Kidney (tissue), 14 donors: ENCODE data around the gene CDH13. TPM values are rescaled to one million over a fixed set of nuclear protein-coding genes. Genes with fewer than 3 reads are reported as not detected.

Source experiments
- DNase-seq, 5 donors: peaks; one replicate each; pipeline ENCODE4 v3.0.0-alpha.2; 2013 to 2020
- FAIRE-seq: peaks from 2 replicates; lab custom pipeline; 2012; peaks lifted over from hg19 to GRCh38; lab: Jason Lieb, UNC
- H3K27ac ChIP-seq, 2 donors: one replicate each; pipeline ENCODE4 v1.7.0; 2013; ENCODE audit warnings: low read depth in 2 of 2, low read length in 2 of 2, inconsistent platforms in 1 of 2
- H3K27me3 ChIP-seq: one replicate; pipeline ENCODE4 v1.7.1; 2013; ENCODE audit warnings: low read length, inconsistent platforms; ENCODE audit not compliant: control insufficient read depth, insufficient read depth
- H3K36me3 ChIP-seq, 3 donors: one replicate each; pipeline versions ENCODE4 v1.7.0 to v1.7.1; 2013; ENCODE audit warnings: low read length in 3 of 3, control low read depth in 1 of 3, inconsistent platforms in 1 of 3; ENCODE audit not compliant: insufficient read depth in 3 of 3, control insufficient read depth in 2 of 3
- H3K4me1 ChIP-seq, 3 donors: one replicate each; pipeline versions ENCODE4 v1.7.0 to v1.7.1; 2013; ENCODE audit warnings: low read length in 3 of 3, inconsistent platforms in 1 of 3, low read depth in 1 of 3; ENCODE audit not compliant: control insufficient read depth in 2 of 3, insufficient read depth in 2 of 3
- H3K4me3 ChIP-seq, 3 donors: one replicate each; pipeline versions ENCODE4 v1.7.0 to v1.8.1; 2013; ENCODE audit warnings: low read length in 3 of 3, control low read depth in 1 of 3, inconsistent platforms in 1 of 3
- H3K9ac ChIP-seq, 3 donors: one replicate each; pipeline versions ENCODE4 v1.7.0 to v1.7.1; 2013; ENCODE audit warnings: low read length in 3 of 3, control low read depth in 1 of 3, inconsistent platforms in 1 of 3
- H3K9me3 ChIP-seq, 3 donors: one replicate each; pipeline versions ENCODE4 v1.7.0 to v1.7.1; 2013; ENCODE audit warnings: low read length in 3 of 3, control low read depth in 1 of 3, inconsistent platforms in 1 of 3; ENCODE audit not compliant: control insufficient read depth in 2 of 3, insufficient read depth in 1 of 3
- CTCF ChIP-seq: IDR thresholded peaks from 3 replicates; pipeline ENCODE4 v1.5.1; 2012; ENCODE audit warnings: mild to moderate bottlenecking, moderate library complexity, borderline replicate concordance; ENCODE audit not compliant: insufficient read depth; ENCODE audit errors: extremely low read depth
- intact Hi-C: fragments of 100-400 bp; cut with DNase I; formaldehyde crosslinking; loops from one replicate; pipeline ENCODE4 v1.11.1; 2022
- polyA plus RNA-seq: library from polyadenylated mRNA; stranded (reverse); fragments of 350-450 nt; fragmentation: Illumina TruSeq; extraction: RNeasy Lipid Tissue Mini Kit (QIAGEN cat#74804); gene quantifications from one replicate; pipeline ENCODE4 v1.2.3, GENCODE V29; 2014; ENCODE audit warnings: low read depth, low replicate concordance; ENCODE audit not compliant: insufficient read depth
- total RNA-seq: library from RNA; stranded (reverse); fragmentation: NEBNext Ultra II Directional; extraction: Animal tissue kit (Norgen Biotek cat#: 25700); gene quantifications from one replicate; pipeline ENCODE4 v1.2.1, GENCODE V29; 2021
- donor health status: control.
- donor health status: control.
- donor health status: control.
- donor health status: control.
- donor health status: control.
- donor health status: DM: yes; HTN: yes; CAD: no.
- donor health status: Normal renal cell carcinoma (clear cell type).

The CDH13 gene
- total and polyA plus RNA-seq, 2 donors from 2014 or later = 4.8 to 13.8 TPM

- FAIRE-seq (no peak), DNase-seq (no peak)
- no peaks in the 10 kb centered on the region for H3K27me3 ChIP-seq
- no peak overlapping the region for H3K4me3 ChIP-seq
- no peak overlapping the region for H3K9ac ChIP-seq
- peaks cover 0 to 16% (median 0%) of the 10 kb centered on the region in 3 donors for H3K9me3 ChIP-seq
- intact Hi-C loops = no loop called here
- no peak overlapping the region for H3K27ac ChIP-seq
- no peaks in the 10 kb centered on the region for H3K4me1 ChIP-seq
- no peaks in the 10 kb centered on the region for H3K36me3 ChIP-seq
- no peak for TF ChIP-seq CTCF
These were observed 473.9 kb downstream of the CDH13 start for GRCh38 chr16:83100679-83101078.

GRCh38 chr16:83102336-83102735 lies 475.6 kb downstream of the CDH13 start:
- Histone ChIP-seq H3K9me3 (peaks cover 0 to 16% (median 0%) of the 10 kb centered on the region in 3 donors), H3K4me3 (no peak overlapping the region), H3K36me3 (no peaks in the 10 kb centered on the region), H3K27ac (no peak overlapping the region), H3K4me1 (no peaks in the 10 kb centered on the region), H3K9ac (no peak overlapping the region), H3K27me3 (no peaks in the 10 kb centered on the region)
- intact Hi-C loops = no loop called here
- TF ChIP-seq CTCF = no peak
- DNase-seq (no peak), FAIRE-seq (no peak)

DNA sequence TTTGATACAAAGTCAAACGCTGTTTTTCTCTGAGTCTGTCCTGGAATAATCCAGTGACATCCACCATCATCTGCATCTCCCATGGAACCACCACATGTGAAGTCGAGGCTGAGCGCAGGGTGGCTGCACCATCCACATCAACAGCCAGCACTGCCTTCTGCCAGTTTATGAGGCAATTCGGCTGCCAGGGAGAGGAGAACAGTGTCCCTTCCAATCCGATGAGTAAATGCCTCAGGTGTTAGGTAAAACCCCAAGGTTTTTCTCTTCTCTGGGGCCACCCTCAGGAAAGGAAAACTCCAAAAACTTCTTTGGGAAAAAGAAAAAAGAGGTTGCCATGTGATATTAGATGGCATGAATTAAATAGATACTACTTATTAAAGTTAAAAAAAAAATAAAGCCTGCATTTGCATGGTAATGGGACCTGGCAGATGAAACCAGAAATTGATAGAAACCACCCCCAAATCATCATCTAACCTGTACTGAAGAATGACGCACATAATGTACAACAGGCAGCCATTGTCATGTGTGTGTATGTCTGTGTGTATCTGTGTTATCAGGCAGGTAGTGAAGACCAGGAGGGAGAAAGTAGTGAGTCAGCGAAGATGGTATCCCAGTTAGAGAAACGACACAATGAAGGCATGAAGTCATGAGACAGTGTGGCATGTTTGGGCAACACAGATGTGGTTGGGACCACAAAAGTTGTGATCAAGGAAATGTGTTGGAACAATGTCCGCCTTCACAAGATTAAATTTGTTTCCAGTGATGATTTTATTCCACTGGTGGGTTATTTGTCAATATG lies 478.7 kb downstream of the CDH13 start:
- no peak for DNase-seq
- H3K27me3 ChIP-seq = no peaks in the 10 kb centered on the region
- intact Hi-C loops = no loop called here
- no peak overlapping the region for H3K4me3 ChIP-seq
- FAIRE-seq = no peak
- H3K9me3 ChIP-seq = peaks cover 0 to 5% (median 0%) of the 10 kb centered on the region in 3 donors
- no peak overlapping the region for H3K27ac ChIP-seq
- no peaks in the 10 kb centered on the region for H3K36me3 ChIP-seq
- no peak for TF ChIP-seq CTCF
- no peak overlapping the region for H3K9ac ChIP-seq
- H3K4me1 ChIP-seq = no peaks in the 10 kb centered on the region
